Skin of body (tissue), 2 donors: ENCODE data around the gene KCNH8. TPM values are rescaled to one million over a fixed set of nuclear protein-coding genes. Genes with fewer than 3 reads are reported as not detected.

Source experiments
- DNase-seq: peaks from one replicate; lab custom pipeline; 2025; lab: John Stamatoyannopoulos, UW
- total RNA-seq: library from RNA; depleted of rRNA; stranded (reverse); fragments of >200 nt; gene quantifications from one replicate; pipeline ENCODE4 v1.2.3, GENCODE V29; 2014

KCNH8 gene
- total RNA-seq, 1 donor from 2014 or later = 2.0 TPM

DNA sequence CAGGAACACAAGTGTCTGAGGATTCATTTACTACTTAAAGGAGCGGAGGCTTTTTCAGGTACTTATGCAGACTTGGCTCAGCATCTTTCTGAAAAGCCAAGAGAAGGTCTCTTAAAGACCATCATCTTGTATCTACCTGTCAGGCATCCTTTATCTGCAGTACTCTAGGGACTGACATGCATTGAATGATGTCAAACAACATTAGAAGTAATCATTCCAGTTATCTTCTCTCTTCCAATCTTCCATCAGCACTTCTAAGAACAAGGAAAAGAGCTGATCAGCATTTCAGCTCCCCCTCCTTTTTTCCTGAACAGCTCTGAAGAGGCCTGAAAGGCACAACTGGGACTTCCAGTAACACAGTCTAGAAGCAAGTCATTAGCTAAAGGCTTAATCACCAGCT lies 214.8 kb downstream of the KCNH8 start:
- no peak for DNase-seq

DNA sequence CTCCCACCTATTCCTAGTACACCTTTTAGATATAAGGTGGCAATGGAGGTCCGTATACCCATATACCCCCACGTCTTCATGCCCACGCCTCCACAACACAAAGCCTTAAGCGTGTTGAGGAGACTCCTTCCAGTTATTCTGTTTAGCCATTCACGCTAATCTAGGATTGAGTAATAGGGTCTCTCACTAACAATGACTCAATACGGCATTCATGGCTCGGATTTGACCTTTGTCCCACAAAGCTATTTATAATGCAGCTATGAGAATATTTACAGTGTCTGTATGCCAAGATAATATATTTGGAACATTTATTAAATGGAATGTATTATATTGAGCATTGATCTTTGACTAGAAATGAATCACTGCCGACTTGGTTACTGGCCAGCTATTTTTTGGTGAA lies 215.8 kb downstream of the KCNH8 start:
- DNase-seq = no peak

- no peak for DNase-seq
Measured at GRCh38 chr3:19365471-19365870, 217.2 kb downstream of the KCNH8 start.

DNA sequence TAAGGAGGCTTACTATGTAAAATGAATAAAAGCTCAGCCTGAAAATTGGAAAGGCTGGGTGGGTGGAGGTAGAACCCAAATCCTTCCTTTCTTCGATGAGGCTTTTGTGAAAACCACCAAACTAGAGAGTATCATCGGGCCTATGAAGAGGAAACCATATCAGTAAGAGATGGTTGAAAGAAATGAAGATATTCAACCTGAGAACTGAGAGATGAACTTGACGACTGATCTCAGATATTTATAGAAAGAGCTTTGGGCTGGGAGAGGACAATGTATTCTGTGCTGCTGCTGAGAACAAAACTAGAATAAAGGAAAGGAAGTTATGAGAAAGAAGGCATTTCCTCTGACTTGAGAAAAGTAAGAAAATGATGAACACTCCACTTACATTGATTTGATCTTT lies 236.6 kb downstream of the KCNH8 start:
- DNase-seq = no peak

DNA sequence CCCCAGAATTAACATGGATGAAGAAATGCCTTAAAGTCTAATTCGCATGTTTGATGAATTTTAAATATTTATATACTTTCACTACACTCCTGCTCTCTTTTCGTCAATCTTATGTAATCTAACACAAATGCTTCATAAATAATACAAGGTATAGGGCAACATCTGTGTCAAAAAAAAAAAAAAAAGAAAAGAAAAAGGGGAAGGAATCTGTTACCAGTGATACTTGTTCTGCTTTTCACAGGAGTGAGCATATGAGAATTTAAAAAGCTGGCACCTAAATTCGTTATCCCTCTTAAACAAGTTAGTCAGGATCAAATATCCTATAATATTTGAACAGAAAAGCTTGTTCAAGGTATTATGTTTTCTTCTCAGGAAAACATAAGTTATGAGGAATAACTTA lies 243.8 kb downstream of the KCNH8 start:
- no peak for DNase-seq

- DNase-seq = no peak
Measured at GRCh38 chr3:19394946-19395345, 246.6 kb downstream of the KCNH8 start.

- DNase-seq = no peak
Measured at GRCh38 chr3:19396726-19397125, 248.4 kb downstream of the KCNH8 start.

DNA sequence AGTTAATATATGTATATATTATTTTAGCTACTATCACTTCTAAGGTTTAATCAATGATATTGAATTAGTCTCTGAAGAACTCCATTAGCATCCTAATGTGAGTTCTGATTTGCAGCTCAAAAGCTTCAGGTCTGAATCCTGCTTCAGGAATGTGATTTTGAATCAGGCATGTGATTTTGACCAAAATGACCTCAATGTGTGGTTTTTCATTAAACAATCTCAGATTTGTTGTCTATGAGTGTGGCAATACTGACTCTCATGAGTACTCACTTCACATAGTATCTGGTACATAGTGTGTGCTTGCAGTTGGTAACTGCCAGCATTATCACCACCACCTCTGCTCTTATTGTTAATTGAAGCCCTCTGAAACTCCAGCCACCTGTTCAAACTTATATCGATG lies 251.0 kb downstream of the KCNH8 start:
- no peak for DNase-seq

DNA sequence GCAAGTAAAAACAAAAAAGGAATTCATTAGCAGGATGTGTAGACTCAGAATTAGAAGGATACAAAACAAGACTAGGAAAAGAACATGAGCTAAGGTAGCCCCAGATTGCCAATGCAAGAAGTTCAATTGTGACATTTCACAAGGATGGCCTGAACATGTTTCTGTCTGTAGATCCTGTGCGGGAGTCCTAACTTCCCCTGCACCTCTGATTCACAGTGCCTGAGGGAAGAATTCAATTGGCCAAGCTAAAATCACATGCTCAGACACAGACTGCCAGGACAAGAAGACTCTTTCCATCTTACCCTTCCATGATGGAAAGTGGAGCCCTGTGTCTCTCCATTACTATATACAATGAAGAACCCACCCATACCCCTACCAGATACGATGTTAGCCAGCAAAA lies 251.5 kb downstream of the KCNH8 start:
- no peak for DNase-seq

DNA sequence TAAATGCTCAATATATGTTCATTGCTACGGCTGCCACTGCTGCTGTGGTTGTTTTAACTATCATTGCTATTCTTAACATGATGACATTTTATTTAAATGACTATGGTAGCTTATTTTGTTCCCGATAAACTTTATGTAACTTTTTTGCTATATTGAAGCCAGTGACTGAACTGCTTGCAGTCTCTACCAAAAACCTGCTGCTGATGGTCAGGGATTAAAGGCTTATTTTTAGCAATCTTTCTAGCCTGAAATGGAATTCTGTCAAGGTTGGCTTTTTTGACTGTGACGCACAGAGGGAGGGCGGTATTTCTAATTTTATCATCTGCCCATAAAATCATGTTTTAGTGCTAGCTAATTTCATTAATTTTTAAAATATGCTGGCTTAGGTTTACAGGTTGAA lies 271.8 kb downstream of the KCNH8 start:
- DNase-seq = no peak

DNA sequence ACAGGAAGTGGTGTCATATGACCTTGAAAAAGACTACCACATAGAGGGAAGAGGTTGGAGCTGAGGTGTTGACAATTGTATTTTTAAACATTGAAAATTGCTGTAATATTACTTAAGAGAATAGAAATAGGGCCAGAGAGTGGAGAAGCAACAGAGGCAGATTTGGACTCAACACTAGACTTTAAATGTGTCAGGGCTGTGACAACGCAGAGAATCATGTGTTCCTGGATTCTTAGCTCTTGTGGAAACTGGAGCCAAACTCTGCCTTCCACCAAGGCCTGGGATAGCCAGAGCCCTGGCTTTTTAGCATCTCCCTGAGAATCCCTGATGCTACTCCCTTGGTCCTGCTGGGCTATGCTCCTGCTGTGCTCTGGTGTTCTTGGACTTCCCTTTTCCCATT lies 277.5 kb downstream of the KCNH8 start:
- no peak for DNase-seq

- no peak for DNase-seq
Measured at GRCh38 chr3:19427422-19428149, 279.3 kb downstream of the KCNH8 start.

GRCh38 chr3:19428729-19429128 lies 280.4 kb downstream of the KCNH8 start:
- no peak for DNase-seq

GRCh38 chr3:19432669-19433068 lies 284.4 kb downstream of the KCNH8 start:
- peak; percentile 12 for DNase-seq

- no peak for DNase-seq
Measured at GRCh38 chr3:19436746-19437145, 288.4 kb downstream of the KCNH8 start.

GRCh38 chr3:19439944-19440343 lies 291.6 kb downstream of the KCNH8 start:
- no peak for DNase-seq

- no peak for DNase-seq
Measured at GRCh38 chr3:19446138-19446537, 297.8 kb downstream of the KCNH8 start.

- no peak for DNase-seq
Measured at GRCh38 chr3:19446687-19447086, 298.4 kb downstream of the KCNH8 start.

- no peak for DNase-seq
Measured at GRCh38 chr3:19455546-19455945, 307.2 kb downstream of the KCNH8 start.

DNA sequence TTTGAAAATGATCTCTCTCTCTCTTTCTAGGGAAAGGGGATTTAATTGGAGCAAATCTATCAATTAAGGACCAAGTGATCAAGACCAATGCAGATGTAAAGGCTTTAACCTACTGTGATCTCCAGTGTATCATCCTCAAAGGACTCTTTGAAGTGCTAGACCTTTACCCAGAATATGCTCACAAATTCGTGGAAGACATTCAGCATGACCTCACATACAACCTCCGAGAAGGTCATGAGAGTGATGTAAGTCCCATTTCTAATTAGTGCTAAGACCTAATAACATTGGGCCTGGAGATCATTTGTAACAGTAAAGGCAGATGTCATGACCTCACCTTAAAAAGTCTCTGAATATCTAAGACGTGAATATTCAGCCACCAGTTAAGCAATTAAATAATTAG lies 308.4 kb downstream of the KCNH8 start:
- DNase-seq = no peak

DNA sequence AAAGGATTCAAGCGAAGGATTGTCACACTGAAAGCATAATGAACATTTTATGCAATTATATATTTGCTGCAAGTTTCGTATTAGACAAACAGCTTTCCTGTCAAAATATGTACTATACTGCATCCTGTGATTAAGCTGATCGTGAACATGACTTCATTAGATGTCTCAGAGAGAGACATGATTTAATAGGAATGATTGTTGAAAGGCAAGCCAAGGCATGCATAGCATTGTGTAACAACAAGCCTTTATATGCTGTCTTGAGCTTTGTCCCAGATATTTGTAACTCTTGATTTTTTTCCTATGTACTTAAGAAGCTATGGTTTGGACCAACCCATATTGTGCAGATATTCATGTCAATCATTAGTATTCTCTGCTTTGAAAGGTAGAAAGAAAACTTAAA lies 309.1 kb downstream of the KCNH8 start:
- no peak for DNase-seq

GRCh38 chr3:19467761-19468160 lies 319.5 kb downstream of the KCNH8 start:
- DNase-seq = no peak

- DNase-seq = no peak
Measured at GRCh38 chr3:19471138-19471537, 322.8 kb downstream of the KCNH8 start.
